ENCODE results near the gene SEMA5A. TPM values are rescaled to one million over a fixed set of nuclear protein-coding genes. Genes with fewer than 3 reads are reported as not detected.

SEMA5A gene
- polyA plus RNA-seq, 1 of the 3 experiments (the other 2 are of a cell fraction), result 0.58 TPM

GRCh38 chr5:9264301-9264700, 281.6 kb downstream of the SEMA5A start:
- no peak overlapping the region for H3K9ac ChIP-seq
- DNase-seq, result no peak
- POLR2A ChIA-PET, result no interaction called here
- H3K4me3 ChIP-seq (ENCODE audit: low read depth in 2 of 2, low read length in 1 of 2), result no peak overlapping the region
- H3K36me3 ChIP-seq (replicated peaks in 1 of 2; ENCODE audit: control insufficient read depth in 1 of 2, insufficient read depth in 2 of 2, low read length in 1 of 2), result no peaks in the 10 kb centered on the region
- H3K27ac ChIP-seq (ENCODE audit: low read depth in 2 of 2, low read length in 1 of 2), result no peak overlapping the region
- H3K4me2 ChIP-seq, result no peak overlapping the region
- H3K27me3 ChIP-seq (ENCODE audit: insufficient read depth), result no peaks in the 10 kb centered on the region
- no peaks in the 10 kb centered on the region for H3K79me2 ChIP-seq (ENCODE audit: insufficient read depth)
- H3K9me2 ChIP-seq, result no peaks in the 10 kb centered on the region
- 73% methylated on average over 5 of the region's 5 CpGs for WGBS (ENCODE audit: low lambda C conversion rate)
- no peak for TF ChIP-seq TAF1 (IDR thresholded peaks at IDR 0.05; ENCODE audit: borderline replicate concordance, low read depth, low read length)
- no peak for TF ChIP-seq PBX3 (IDR thresholded peaks at IDR 0.05)
- no peak for TF ChIP-seq JUND (IDR thresholded peaks at IDR 0.05)
- TF ChIP-seq MEF2A (IDR thresholded peaks at IDR 0.05; ENCODE audit: borderline replicate concordance, low read depth), result no peak
- TF ChIP-seq USF1 (IDR thresholded peaks at IDR 0.05; ENCODE audit: borderline replicate concordance, low read depth), result no peak
- TF ChIP-seq CTCF (IDR thresholded peaks at IDR 0.05), result no peak
- TF ChIP-seq YY1 (IDR thresholded peaks at IDR 0.05; ENCODE audit: low read depth), result no peak
- TF ChIP-seq GATA2 (CRISPR knock-in tag; IDR thresholded peaks at IDR 0.05), result no peak
- no peak for TF ChIP-seq FOXM1 (IDR thresholded peaks at IDR 0.05; ENCODE audit: low read depth)
- TF ChIP-seq USF2 (IDR thresholded peaks at IDR 0.05; ENCODE audit: borderline replicate concordance, low read depth, low read length), result no peak
- TF ChIP-seq RCOR1 (IDR thresholded peaks at IDR 0.05; ENCODE audit: low read length), result no peak
- no peak for TF ChIP-seq POLR2AphosphoS5 (IDR thresholded peaks at IDR 0.05; ENCODE audit: low read depth, low read length)
- TF ChIP-seq FOSL2 (IDR thresholded peaks at IDR 0.05; ENCODE audit: borderline replicate concordance, low read depth), result no peak
- TF ChIP-seq RXRA (IDR thresholded peaks at IDR 0.05; ENCODE audit: borderline replicate concordance, low read depth), result no peak
- no peak for TF ChIP-seq SMC3 (IDR thresholded peaks at IDR 0.05; ENCODE audit: low read depth, low read length)
- TF ChIP-seq EP300 (IDR thresholded peaks at IDR 0.05; ENCODE audit: borderline replicate concordance in 1 of 2, low read depth in 1 of 2, low read length in 1 of 2), result no peak
- no peak for TF ChIP-seq CHD2 (IDR thresholded peaks at IDR 0.05; ENCODE audit: low read length, partially characterized antibody)
- CTCF ChIA-PET, result no interaction called here
- no peaks in the 10 kb centered on the region for H3F3A ChIP-seq (replicated peaks; ENCODE audit: insufficient read depth)
- H2AFZ ChIP-seq (ENCODE audit: low read depth), result no peak overlapping the region
- no peaks in the 10 kb centered on the region for H4K20me1 ChIP-seq (ENCODE audit: insufficient read depth)
- H3K9me3 ChIP-seq, result no peaks in the 10 kb centered on the region
- peaks cover 0 to 14% of the 10 kb centered on the region in 2 experiments; a peak in 2 of 4 replicates for H3K4me1 ChIP-seq (ENCODE audit: control insufficient read depth in 1 of 2, insufficient read depth in 2 of 2, low read depth in 1 of 2, low read length in 1 of 2)
